ENCODE results near the gene HCAR1. TPM values are rescaled to one million over a fixed set of nuclear protein-coding genes. Genes with fewer than 3 reads are reported as not detected.

HCAR1 gene
- total RNA-seq, 4 donors from 2014 or later = 0.92 to 4.0 (median 2.0) TPM

DNA sequence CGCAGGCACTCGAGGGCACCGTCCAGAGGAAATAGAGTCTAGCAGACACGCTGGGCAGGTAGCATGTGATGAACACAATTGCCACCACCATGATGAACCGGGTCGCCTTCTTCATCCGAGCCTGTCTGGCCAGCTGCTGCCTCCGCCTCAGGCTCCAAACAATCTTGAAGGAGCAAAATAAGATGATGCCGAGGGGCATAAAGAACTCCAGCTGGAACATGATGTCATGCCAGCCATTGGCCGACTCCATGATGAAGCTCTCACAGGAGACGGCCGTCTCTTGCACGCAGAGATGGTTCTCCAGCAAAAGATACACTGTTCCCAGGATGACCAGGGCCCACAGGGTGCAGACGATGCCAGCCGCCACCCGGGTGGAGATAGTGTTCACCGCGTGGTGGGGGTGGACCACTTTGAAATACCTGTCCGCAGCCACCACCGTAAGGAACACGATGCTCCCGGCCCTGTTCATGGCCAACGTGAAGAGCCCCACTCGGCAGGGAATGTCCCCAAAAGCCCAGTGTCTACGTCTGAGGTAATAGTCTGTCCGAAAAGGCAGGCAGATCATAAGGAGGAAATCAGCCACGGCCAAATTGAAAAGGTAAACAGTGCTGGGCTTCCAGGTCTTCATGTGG, 945 bp downstream of the HCAR1 start:
- 86 to 92% methylated on average over 24 to 27 of the region's 27 CpGs for WGBS, 2 donors
- Histone ChIP-seq H3K27ac (peak overlapping the region in 2 of 3 donors; percentile 64 to 81), H3K27me3 (no peaks in the 10 kb centered on the region), H3K9me3 (no peaks in the 10 kb centered on the region), H3K4me3 (replicated peaks in 1 of 3) (peak overlapping the region in 1 of 3 donors; percentile 12), H3K4me1 (peaks cover 9 to 65% of the 10 kb centered on the region in 2 donors), H3K36me3 (no peaks in the 10 kb centered on the region)
- intact Hi-C loops (cut with DNase I) = loop anchor here (10.0 kb wide), 1 partner anchor 85 kb away; no protein-coding TSS in a partner anchor
- no peak for TF ChIP-seq POLR2A (IDR thresholded peaks at IDR 0.05)
- no peak for TF ChIP-seq CTCF (IDR thresholded peaks at IDR 0.05)
- DNase-seq = no peak

DNA sequence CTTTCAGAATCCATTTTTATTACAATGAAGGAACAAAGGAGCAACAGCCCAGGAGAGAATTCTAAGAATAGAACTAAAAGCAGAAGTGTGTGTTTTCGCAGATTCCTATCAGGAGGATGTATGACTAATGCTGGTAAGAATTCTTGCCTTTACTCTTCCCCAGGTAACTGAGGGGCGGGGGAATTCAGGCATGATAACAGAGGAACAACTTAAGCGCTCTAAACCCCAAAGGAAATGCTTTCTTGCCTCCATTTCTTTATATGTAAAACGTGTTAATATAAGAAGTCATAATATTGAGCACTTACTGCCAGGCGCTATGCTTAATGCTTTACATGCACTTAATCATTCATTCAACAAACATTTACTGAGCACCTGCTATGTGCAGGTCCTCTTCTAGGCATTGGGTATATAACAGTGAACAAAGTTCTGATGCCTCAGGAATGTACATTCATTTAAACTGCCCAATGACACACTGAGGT, 4.5 kb downstream of the HCAR1 start:
- Histone ChIP-seq H3K9me3 (no peaks in the 10 kb centered on the region), H3K36me3 (no peaks in the 10 kb centered on the region), H3K27ac (peak overlapping the region in 2 of 3 donors; percentile 60 to 79), H3K4me1 (peaks cover 11 to 56% of the 10 kb centered on the region in 2 donors), H3K4me3 (replicated peaks in 1 of 3) (no peak overlapping the region), H3K27me3 (no peaks in the 10 kb centered on the region)
- TF ChIP-seq POLR2A (IDR thresholded peaks at IDR 0.05) (no peak), CTCF (IDR thresholded peaks at IDR 0.05) (no peak)
- intact Hi-C loops (cut with DNase I) = no loop called here
- peak; percentile 22 to 46 for DNase-seq
- 63 to 65% methylated on average over 5 of the region's 5 CpGs for WGBS, 2 donors

DNA sequence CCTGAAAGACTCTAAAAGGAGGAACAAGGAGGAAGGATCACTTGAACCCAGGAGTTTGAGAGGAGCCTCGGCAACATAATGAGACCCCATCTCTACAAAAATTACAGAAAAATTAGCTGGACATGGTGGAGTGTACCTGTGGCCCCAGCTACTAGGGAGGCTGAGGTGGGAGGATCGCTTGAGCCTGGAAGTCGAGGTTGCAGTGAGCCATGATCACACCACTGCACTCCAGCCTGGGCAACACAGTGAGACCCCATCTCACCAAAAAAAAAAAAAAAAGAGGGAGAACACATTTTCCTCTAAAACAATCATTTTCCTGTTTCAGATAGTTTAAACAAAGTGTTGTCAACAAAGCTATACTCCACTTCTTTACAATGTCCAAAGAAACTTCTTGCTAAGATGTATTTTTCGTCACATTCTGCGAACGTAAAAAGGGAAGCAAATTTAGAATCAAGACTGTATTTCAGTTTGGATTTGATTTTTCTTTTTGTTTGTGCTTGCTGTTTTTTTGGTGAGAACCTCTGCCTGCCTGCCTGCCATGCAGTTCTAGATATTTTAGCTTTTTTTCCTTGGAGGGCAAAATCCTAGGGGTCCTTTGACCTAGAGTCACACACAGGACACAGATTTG, 5.1 kb downstream of the HCAR1 start:
- Histone ChIP-seq H3K36me3 (no peaks in the 10 kb centered on the region), H3K27me3 (no peaks in the 10 kb centered on the region), H3K4me3 (replicated peaks in 1 of 3) (no peak overlapping the region), H3K27ac (peak overlapping the region in 2 of 3 donors; percentile 60 to 79), H3K4me1 (peaks cover 11 to 52% of the 10 kb centered on the region in 2 donors), H3K9me3 (no peaks in the 10 kb centered on the region)
- DNase-seq = no peak
- 89 to 90% methylated on average over 6 of the region's 6 CpGs for WGBS, 2 donors
- TF ChIP-seq CTCF (IDR thresholded peaks at IDR 0.05) (no peak), POLR2A (IDR thresholded peaks at IDR 0.05) (no peak)
- intact Hi-C loops (cut with DNase I) = no loop called here

DNA sequence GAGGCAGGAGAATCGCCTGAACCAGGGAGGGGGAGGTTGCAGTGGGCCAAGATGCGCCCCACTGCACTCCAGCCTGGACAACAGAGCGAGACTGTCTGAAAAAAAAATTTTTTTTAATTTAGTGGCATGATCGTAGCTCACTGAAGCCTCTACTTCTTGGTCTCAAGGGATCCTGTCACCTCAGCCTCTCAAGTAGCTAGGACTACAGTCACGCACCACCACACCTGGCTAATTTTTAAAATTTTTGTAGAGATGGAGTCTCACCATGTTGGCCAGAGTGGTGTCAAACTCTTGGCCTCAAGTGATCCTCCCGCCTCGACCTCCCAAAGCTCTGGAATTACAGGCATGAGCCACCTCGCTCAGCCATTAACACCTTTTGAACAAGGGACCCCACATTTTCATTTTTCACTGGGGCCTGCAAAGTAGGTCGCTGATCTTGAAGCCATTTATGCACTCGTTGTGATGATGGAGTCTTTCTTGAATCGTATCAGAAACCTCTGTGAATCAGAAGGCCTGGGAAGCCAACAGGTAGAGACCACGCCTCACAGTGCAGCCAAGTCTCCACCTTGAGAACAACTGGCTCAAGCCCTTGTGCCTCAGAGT, 5.9 kb downstream of the HCAR1 start:
- Histone ChIP-seq H3K4me3 (replicated peaks in 1 of 3) (no peak overlapping the region), H3K27ac (peak overlapping the region in 2 of 3 donors; percentile 60 to 79), H3K9me3 (no peaks in the 10 kb centered on the region), H3K36me3 (no peaks in the 10 kb centered on the region), H3K27me3 (no peaks in the 10 kb centered on the region), H3K4me1 (peaks cover 5 to 46% of the 10 kb centered on the region in 2 donors)
- TF ChIP-seq POLR2A (IDR thresholded peaks at IDR 0.05) (no peak), CTCF (IDR thresholded peaks at IDR 0.05) (no peak)
- 75 to 77% methylated on average over 12 of the region's 12 CpGs for whole genome bisulfite sequencing, 2 donors
- intact Hi-C loops (cut with DNase I) = no loop called here
- peak in 1 of 2 donors; percentile 20 for DNase-seq

DNA sequence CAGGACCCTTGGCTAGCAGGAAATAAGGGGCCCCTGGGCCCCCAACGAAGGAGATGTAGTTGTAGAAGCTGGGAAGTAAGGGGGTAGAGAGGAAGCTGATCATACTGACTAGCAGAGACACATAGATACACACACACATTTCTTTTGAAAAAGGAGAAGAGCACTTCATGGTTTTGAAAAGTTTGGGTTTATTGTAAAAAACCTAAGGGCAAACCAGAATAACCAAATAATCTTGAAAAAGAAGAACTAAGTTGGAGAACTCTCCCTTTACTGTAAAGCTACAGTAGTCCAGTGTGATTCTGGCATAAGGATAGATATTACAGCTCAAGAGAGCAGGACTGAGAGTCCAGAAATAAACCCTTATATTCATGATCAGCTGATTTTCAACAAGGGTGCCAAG, 8.3 kb downstream of the HCAR1 start:
- intact Hi-C loops (cut with DNase I) = no loop called here
- H3K36me3 ChIP-seq = no peaks in the 10 kb centered on the region
- WGBS, 2 donors = 68 to 75% methylated on average over 1 of the region's 1 CpG
- no peak overlapping the region for H3K4me3 ChIP-seq (replicated peaks in 1 of 3)
- H3K9me3 ChIP-seq = no peaks in the 10 kb centered on the region
- no peaks in the 10 kb centered on the region for H3K27me3 ChIP-seq
- no peak for DNase-seq
- H3K27ac ChIP-seq = no peak overlapping the region
- TF ChIP-seq POLR2A (IDR thresholded peaks at IDR 0.05) = no peak
- TF ChIP-seq CTCF (IDR thresholded peaks at IDR 0.05) = no peak
- H3K4me1 ChIP-seq = peaks cover 5 to 27% of the 10 kb centered on the region in 2 donors

Data from thyroid gland (tissue), 4 donors.